Bone marrow (tissue), 2 donors: ENCODE results near the gene TIAM2.

Experiments used
- DNase-seq, 2 donors: peaks; one replicate each; lab custom pipeline; 2025; lab: John Stamatoyannopoulos, UW

Gene TIAM2

GRCh38 chr6:155261111-155261900 lies 266.2 kb downstream of the TIAM2 start:
- DNase-seq, result no peak

GRCh38 chr6:155262655-155263054 lies 267.5 kb downstream of the TIAM2 start:
- DNase-seq, result no peak

- DNase-seq, result no peak
These were observed 268.4 kb downstream of the TIAM2 start, which contains the start of gene CLDN20 for GRCh38 chr6:155263373-155264063. Gene CLDN20, plus strand, starts transcription at chr6:155264013. Its CDS starts 11,707 bp downstream, at chr6:155275720.

GRCh38 chr6:155264693-155265320 lies 269.7 kb downstream of the TIAM2 start:
- DNase-seq, result no peak

GRCh38 chr6:155265843-155266535 lies 270.9 kb downstream of the TIAM2 start:
- DNase-seq, result no peak

- no peak for DNase-seq
These were observed 272.3 kb downstream of the TIAM2 start for GRCh38 chr6:155267411-155267810.

- DNase-seq, result peak in 1 of 2 donors; percentile 3
These were observed 273.2 kb downstream of the TIAM2 start for GRCh38 chr6:155268088-155268867.

GRCh38 chr6:155269765-155270164 lies 274.6 kb downstream of the TIAM2 start:
- DNase-seq, result no peak

- no peak for DNase-seq
These were observed 275.5 kb downstream of the TIAM2 start for GRCh38 chr6:155270561-155271091.

- DNase-seq, result no peak
These were observed 276.0 kb downstream of the TIAM2 start for GRCh38 chr6:155271145-155271544.

GRCh38 chr6:155272353-155273232 lies 277.5 kb downstream of the TIAM2 start:
- no peak for DNase-seq

- no peak for DNase-seq
These were observed 278.3 kb downstream of the TIAM2 start for GRCh38 chr6:155273431-155273830.

- DNase-seq, result no peak
These were observed 279.0 kb downstream of the TIAM2 start for GRCh38 chr6:155274106-155274505.

- DNase-seq, result no peak
These were observed 279.4 kb downstream of the TIAM2 start for GRCh38 chr6:155274533-155274932.

- DNase-seq, result no peak
These were observed 280.8 kb downstream of the TIAM2 start for GRCh38 chr6:155275808-155276480.

GRCh38 chr6:155276638-155277037 lies 281.5 kb downstream of the TIAM2 start:
- DNase-seq, result no peak

GRCh38 chr6:155278319-155279049 lies 283.4 kb downstream of the TIAM2 start:
- no peak for DNase-seq

GRCh38 chr6:155284775-155285174 lies 289.7 kb downstream of the TIAM2 start:
- DNase-seq, result no peak

- no peak for DNase-seq
These were observed 292.6 kb downstream of the TIAM2 start for GRCh38 chr6:155287762-155288161.
